Activated naive CD4-positive, alpha-beta T cell treated with anti-CD3 and anti-CD28 coated beads for 36 hours (primary cell): ENCODE results near the gene ZNF343. TPM values are rescaled to one million over a fixed set of nuclear protein-coding genes. Genes with fewer than 3 reads are reported as not detected.

Experiments used
- CTCF ChIA-PET: fragments of 350-600 bp; sonication (Branson Sonifier 250); formaldehyde crosslinking; loops from one replicate; lab custom pipeline; 2021; ENCODE audit warnings: antibody characterized with exemption; lab: Charles Lee
- DNase-seq: peaks from one replicate; pipeline ENCODE4 v3.0.0-alpha.2; 2020
- H3K27ac Mint-ChIP-seq: one replicate; pipeline ENCODE4 v1.8.0; 2021; ENCODE audit warnings: mild to moderate bottlenecking, mixed read lengths
- H3K27me3 Mint-ChIP-seq: one replicate; pipeline ENCODE4 v1.8.0; 2021; ENCODE audit warnings: low read depth, mixed read lengths
- H3K36me3 Mint-ChIP-seq: one replicate; pipeline ENCODE4 v1.8.0; 2021; ENCODE audit warnings: low read depth, mixed read lengths
- H3K4me1 Mint-ChIP-seq: one replicate; pipeline ENCODE4 v1.8.0; 2021; ENCODE audit warnings: low read depth, mixed read lengths
- H3K4me3 Mint-ChIP-seq: one replicate; pipeline ENCODE4 v1.8.0; 2021; ENCODE audit warnings: mild to moderate bottlenecking, moderate library complexity, mixed read lengths
- H3K9me3 Mint-ChIP-seq: one replicate; pipeline ENCODE4 v1.8.0; 2021; ENCODE audit warnings: mixed read lengths
- intact Hi-C: fragments of 100-400 bp; cut with micrococcal nuclease; formaldehyde crosslinking; loops from one replicate; pipeline ENCODE4 v1.15.1; 2023
- total RNA-seq, 2 experiments: library from RNA; stranded (reverse); gene quantifications; one replicate each; pipeline ENCODE4 v1.2.3, GENCODE V29; 2021

ZNF343 gene
- total RNA-seq, 2 experiments from 2014 or later = 5.3 to 5.7 TPM

GRCh38 chr20:2485080-2485479 is 23.6 kb downstream of the ZNF343 start:
- Mint-ChIP-seq H3K27ac (no peak overlapping the region), H3K4me1 (no peaks in the 10 kb centered on the region), H3K36me3 (peaks cover 47% of the 10 kb centered on the region), H3K9me3 (peaks cover 6% of the 10 kb centered on the region), H3K4me3 (no peak overlapping the region), H3K27me3 (no peaks in the 10 kb centered on the region)
- CTCF ChIA-PET = interaction anchor here (1.5 kb wide), 1 partner anchor 33 kb away, joined by 4 read pairs; no protein-coding TSS in a partner anchor
- intact Hi-C loops = no loop called here
- DNase-seq = no peak

GRCh38 chr20:2483504-2483903 is 25.2 kb downstream of the ZNF343 start:
- intact Hi-C loops = no loop called here
- no peaks in the 10 kb centered on the region for H3K27me3 Mint-ChIP-seq
- H3K9me3 Mint-ChIP-seq = peaks cover 6% of the 10 kb centered on the region
- no peaks in the 10 kb centered on the region for H3K4me1 Mint-ChIP-seq
- no peak overlapping the region for H3K4me3 Mint-ChIP-seq
- DNase-seq = no peak
- H3K27ac Mint-ChIP-seq = no peak overlapping the region
- peaks cover 51% of the 10 kb centered on the region for H3K36me3 Mint-ChIP-seq
- CTCF ChIA-PET = interaction anchor here (1.1 kb wide), 1 partner anchor 38 kb away, joined by 3 read pairs; no protein-coding TSS in a partner anchor

- Mint-ChIP-seq H3K36me3 (peaks cover 48% of the 10 kb centered on the region), H3K9me3 (peaks cover 6% of the 10 kb centered on the region), H3K4me1 (no peaks in the 10 kb centered on the region), H3K27me3 (no peaks in the 10 kb centered on the region), H3K4me3 (no peak overlapping the region), H3K27ac (no peak overlapping the region)
- no peak for DNase-seq
- CTCF ChIA-PET = interaction anchor here (0.6 to 1.0 kb wide), 2 partner anchors 14 to 42 kb away, joined by 3 read pairs; no protein-coding TSS in a partner anchor
- intact Hi-C loops = no loop called here
Observed at GRCh38 chr20:2480381-2480780, 28.3 kb downstream of the ZNF343 start.

GRCh38 chr20:2476742-2477615 is 31.7 kb downstream of the ZNF343 start:
- no peak for DNase-seq
- no peaks in the 10 kb centered on the region for H3K27me3 Mint-ChIP-seq
- H3K4me3 Mint-ChIP-seq = no peak overlapping the region
- H3K9me3 Mint-ChIP-seq = peaks cover 6% of the 10 kb centered on the region
- CTCF ChIA-PET = interaction anchor here (0.6 kb wide), 1 partner anchor 24 kb away, joined by 4 read pairs; no protein-coding TSS in a partner anchor
- H3K27ac Mint-ChIP-seq = no peak overlapping the region
- intact Hi-C loops = no loop called here
- peaks cover 5% of the 10 kb centered on the region for H3K4me1 Mint-ChIP-seq
- peaks cover 26% of the 10 kb centered on the region for H3K36me3 Mint-ChIP-seq

- intact Hi-C loops = no loop called here
- H3K36me3 Mint-ChIP-seq = peaks cover 17% of the 10 kb centered on the region
- CTCF ChIA-PET = no interaction called here
- no peak overlapping the region for H3K27ac Mint-ChIP-seq
- DNase-seq = no peak
- no peaks in the 10 kb centered on the region for H3K27me3 Mint-ChIP-seq
- H3K4me1 Mint-ChIP-seq = peaks cover 12% of the 10 kb centered on the region
- no peak overlapping the region for H3K4me3 Mint-ChIP-seq
- peaks cover 4% of the 10 kb centered on the region for H3K9me3 Mint-ChIP-seq
Observed at GRCh38 chr20:2475850-2476741, 32.6 kb downstream of the ZNF343 start.

GRCh38 chr20:2473516-2473915 is 35.2 kb downstream of the ZNF343 start:
- Mint-ChIP-seq H3K36me3 (peaks cover 20% of the 10 kb centered on the region), H3K4me1 (peaks cover 26% of the 10 kb centered on the region), H3K27ac (no peak overlapping the region), H3K4me3 (no peak overlapping the region), H3K27me3 (no peaks in the 10 kb centered on the region), H3K9me3 (no peaks in the 10 kb centered on the region)
- intact Hi-C loops = loop anchor here (5.0 kb wide), 1 partner anchor 256 kb away; no protein-coding TSS in a partner anchor
- CTCF ChIA-PET = no interaction called here
- no peak for DNase-seq

- no peaks in the 10 kb centered on the region for H3K9me3 Mint-ChIP-seq
- DNase-seq = peak; percentile 98
- CTCF ChIA-PET = interaction anchor here (1.1 to 2.7 kb wide), 6 partner anchors 11 to 53 kb away, joined by 4 to 11 read pairs (median 6); no protein-coding TSS in a partner anchor
- intact Hi-C loops = loop anchor here (1.0 to 5.0 kb wide), 8 partner anchors 16 to 368 kb away; partner anchors contain the start of genes IDH3B, NOP56 and ZNF343
- peak within 1 kb of the TSS; percentile 99 for H3K4me3 Mint-ChIP-seq
- H3K36me3 Mint-ChIP-seq = peaks cover 45% of the 10 kb centered on the region
- peaks cover 52% of the 10 kb centered on the region for H3K4me1 Mint-ChIP-seq
- no peaks in the 10 kb centered on the region for H3K27me3 Mint-ChIP-seq
- peak within 1 kb of the TSS; percentile 100 for H3K27ac Mint-ChIP-seq
Observed at GRCh38 chr20:2470423-2471193, 38.1 kb downstream of the ZNF343 start, which contains the start of gene SNRPB. Gene SNRPB, minus strand, starts transcription at chr20:2470789. Its CDS starts 99 bp downstream, at chr20:2470690.

GRCh38 chr20:2469991-2470422 is 38.7 kb downstream of the ZNF343 start:
- Mint-ChIP-seq H3K27me3 (no peaks in the 10 kb centered on the region), H3K27ac (peak overlapping the region; percentile 100), H3K36me3 (peaks cover 50% of the 10 kb centered on the region), H3K4me3 (peak overlapping the region; percentile 99), H3K9me3 (no peaks in the 10 kb centered on the region), H3K4me1 (peaks cover 54% of the 10 kb centered on the region)
- CTCF ChIA-PET = interaction anchor here (1.1 to 2.7 kb wide), 5 partner anchors 10 to 54 kb away, joined by 4 to 11 read pairs (median 5); no protein-coding TSS in a partner anchor
- peak; percentile 70 for DNase-seq
- intact Hi-C loops = loop anchor here (1.0 to 5.0 kb wide), 8 partner anchors 15 to 368 kb away; partner anchors contain the start of genes IDH3B, NOP56 and ZNF343

GRCh38 chr20:2468581-2469407 is 39.9 kb downstream of the ZNF343 start:
- Mint-ChIP-seq H3K36me3 (peaks cover 62% of the 10 kb centered on the region), H3K27me3 (no peaks in the 10 kb centered on the region), H3K4me1 (peaks cover 59% of the 10 kb centered on the region), H3K27ac (peak overlapping the region; percentile 100), H3K9me3 (no peaks in the 10 kb centered on the region), H3K4me3 (peak overlapping the region; percentile 99)
- intact Hi-C loops = no loop called here
- DNase-seq = no peak
- CTCF ChIA-PET = interaction anchor here (0.9 to 3.0 kb wide), 6 partner anchors 9 to 53 kb away, joined by 3 to 16 read pairs (median 6); no protein-coding TSS in a partner anchor

- no peaks in the 10 kb centered on the region for H3K27me3 Mint-ChIP-seq
- H3K36me3 Mint-ChIP-seq = peaks cover 74% of the 10 kb centered on the region
- no peak for DNase-seq
- peaks cover 65% of the 10 kb centered on the region for H3K4me1 Mint-ChIP-seq
- CTCF ChIA-PET = interaction anchor here (1.1 to 3.0 kb wide), 5 partner anchors 11 to 117 kb away, joined by 4 to 16 read pairs (median 5); no protein-coding TSS in a partner anchor
- intact Hi-C loops = no loop called here
- peak overlapping the region; percentile 10 for H3K4me3 Mint-ChIP-seq
- no peaks in the 10 kb centered on the region for H3K9me3 Mint-ChIP-seq
- peak overlapping the region; percentile 100 for H3K27ac Mint-ChIP-seq
Observed at GRCh38 chr20:2467412-2467811, 41.3 kb downstream of the ZNF343 start.
